Neuron (in vitro differentiated cells): ENCODE measurements around the gene DMXL1.
"Not testable (repeated sequence)": the region's sequence is repeated elsewhere in the genome, so short reads cannot be mapped to it uniquely, and the experiment has no call there.

ENCODE experiments used
- H2AFZ ChIP-seq: one replicate; pipeline ENCODE4 v1.6.1; 2013; ENCODE audit warnings: low read depth, mild to moderate bottlenecking, inconsistent platforms, low read length, moderate library complexity
- H3K27me3 ChIP-seq: one replicate; pipeline ENCODE4 v1.6.1; 2013; ENCODE audit warnings: low read length; ENCODE audit not compliant: insufficient read depth
- H3K36me3 ChIP-seq: one replicate; pipeline ENCODE4 v1.6.1; 2013; ENCODE audit warnings: low read length; ENCODE audit not compliant: insufficient read depth
- H3K4me1 ChIP-seq: one replicate; pipeline ENCODE4 v1.6.1; 2013; ENCODE audit warnings: low read length; ENCODE audit not compliant: insufficient read depth
- H3K4me3 ChIP-seq: 2 replicates; pipeline ENCODE4 v1.5.1; 2013; ENCODE audit warnings: mild to moderate bottlenecking, low read length, moderate library complexity
- H3K9me3 ChIP-seq: one replicate; pipeline ENCODE4 v1.6.1; 2013; ENCODE audit warnings: low read length

Gene DMXL1

GRCh38 chr5:119168401-119168800 lies 97.5 kb downstream of the DMXL1 start:
- Histone ChIP-seq H3K9me3 (no peaks in the 10 kb centered on the region), H3K36me3 (peaks cover 17% of the 10 kb centered on the region), H3K4me3 (no peak overlapping the region), H3K4me1 (peaks cover 1% of the 10 kb centered on the region), H3K27me3 (no peaks in the 10 kb centered on the region), H2AFZ (no peak overlapping the region)

DNA sequence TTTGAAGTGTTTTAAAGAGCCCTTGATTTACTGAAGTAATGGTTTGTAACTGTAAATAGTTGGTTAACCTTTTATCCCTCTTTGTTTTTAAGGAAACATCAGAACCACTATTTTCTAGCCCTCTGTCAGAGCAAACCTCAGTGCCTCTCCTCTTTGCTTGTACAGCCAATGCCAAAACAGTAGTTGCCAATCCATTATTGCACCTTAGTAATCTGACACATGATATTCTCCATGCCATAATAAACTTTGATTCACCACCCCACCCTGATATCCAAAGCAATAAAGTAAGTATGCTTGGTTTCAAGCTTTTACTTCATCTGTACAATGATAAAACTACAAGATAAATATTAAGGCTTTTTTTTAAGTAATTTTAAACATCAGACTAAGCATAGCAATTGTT lies 100.8 kb downstream of the DMXL1 start:
- no peaks in the 10 kb centered on the region for H3K27me3 ChIP-seq
- H3K4me1 ChIP-seq, result no peaks in the 10 kb centered on the region
- no peak overlapping the region for H2AFZ ChIP-seq
- no peak overlapping the region for H3K4me3 ChIP-seq
- peaks cover 14% of the 10 kb centered on the region for H3K36me3 ChIP-seq
- no peaks in the 10 kb centered on the region for H3K9me3 ChIP-seq

DNA sequence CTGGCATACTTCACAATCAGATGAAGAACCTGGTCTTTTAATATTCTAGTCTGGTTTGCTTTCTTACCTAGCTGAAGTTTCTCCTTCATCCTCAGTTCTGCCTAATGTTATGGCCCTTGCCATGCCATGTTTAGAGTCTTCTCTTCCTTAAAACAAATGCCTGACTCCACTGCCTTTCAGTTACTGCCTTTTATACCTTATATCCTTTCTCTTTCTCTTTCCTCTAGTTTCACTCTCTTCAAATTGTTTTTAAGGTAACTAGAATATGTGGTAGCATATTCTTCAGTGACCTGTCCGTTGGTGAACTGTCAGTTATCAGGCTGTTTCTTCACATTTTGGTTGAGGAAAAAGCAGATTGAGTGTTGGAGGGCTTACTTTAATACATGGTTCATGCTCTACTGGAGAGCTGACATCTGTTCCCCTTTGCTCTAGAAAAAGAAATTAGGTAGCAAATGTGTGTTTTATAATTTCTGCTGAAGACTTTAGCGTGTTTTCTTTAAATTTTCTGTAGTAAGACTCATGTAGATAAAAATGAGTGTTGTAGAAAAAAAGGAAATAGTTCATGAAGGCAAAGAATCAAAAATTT lies 103.8 kb downstream of the DMXL1 start:
- no peak overlapping the region for H2AFZ ChIP-seq
- H3K27me3 ChIP-seq, result no peaks in the 10 kb centered on the region
- no peaks in the 10 kb centered on the region for H3K4me1 ChIP-seq
- peaks cover 20% of the 10 kb centered on the region for H3K36me3 ChIP-seq
- H3K9me3 ChIP-seq, result no peaks in the 10 kb centered on the region
- H3K4me3 ChIP-seq, result no peak overlapping the region

DNA sequence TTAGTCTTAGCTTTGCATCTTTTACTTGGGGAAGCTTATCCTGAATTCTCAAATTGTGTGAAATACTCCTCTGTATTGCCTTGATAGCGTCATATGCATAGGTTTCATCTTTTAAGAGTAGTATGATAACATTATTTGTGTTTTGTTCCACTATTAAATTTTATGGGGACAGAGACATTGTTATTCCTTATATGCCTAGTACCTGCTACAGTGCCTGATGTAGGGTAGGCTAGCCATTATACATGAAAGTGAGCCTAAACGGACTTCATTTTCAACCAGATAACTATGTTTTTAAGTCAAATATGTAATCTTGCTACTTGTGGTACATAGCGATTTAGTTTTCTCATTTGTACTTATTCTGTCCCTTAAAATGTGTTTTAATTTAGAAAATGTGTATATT lies 105.9 kb downstream of the DMXL1 start:
- H3K4me3 ChIP-seq, result no peak overlapping the region
- peaks cover 12% of the 10 kb centered on the region for H3K36me3 ChIP-seq
- H3K9me3 ChIP-seq, result no peaks in the 10 kb centered on the region
- H3K4me1 ChIP-seq, result no peaks in the 10 kb centered on the region
- H2AFZ ChIP-seq, result no peak overlapping the region
- no peaks in the 10 kb centered on the region for H3K27me3 ChIP-seq

DNA sequence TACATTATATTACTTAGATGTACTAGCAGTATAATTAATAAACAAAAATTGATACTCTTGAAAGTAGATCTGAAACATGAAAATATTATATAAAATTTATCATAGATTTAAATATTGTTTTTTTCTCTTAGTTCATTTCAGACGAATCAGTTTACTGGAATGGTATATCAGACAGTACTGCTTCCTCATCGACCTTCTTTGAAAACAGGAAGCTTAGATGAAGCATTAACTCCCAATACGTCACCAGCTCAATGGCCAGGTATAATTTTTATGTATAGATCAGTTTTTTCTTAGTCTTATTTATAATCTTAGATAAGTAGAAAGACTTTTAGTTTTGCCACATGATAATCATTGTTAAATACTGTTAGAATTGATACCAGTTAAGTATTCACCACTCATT lies 106.3 kb downstream of the DMXL1 start:
- H3K27me3 ChIP-seq, result no peaks in the 10 kb centered on the region
- peaks cover 9% of the 10 kb centered on the region for H3K36me3 ChIP-seq
- no peaks in the 10 kb centered on the region for H3K4me1 ChIP-seq
- H3K9me3 ChIP-seq, result no peaks in the 10 kb centered on the region
- no peak overlapping the region for H2AFZ ChIP-seq
- H3K4me3 ChIP-seq, result no peak overlapping the region

DNA sequence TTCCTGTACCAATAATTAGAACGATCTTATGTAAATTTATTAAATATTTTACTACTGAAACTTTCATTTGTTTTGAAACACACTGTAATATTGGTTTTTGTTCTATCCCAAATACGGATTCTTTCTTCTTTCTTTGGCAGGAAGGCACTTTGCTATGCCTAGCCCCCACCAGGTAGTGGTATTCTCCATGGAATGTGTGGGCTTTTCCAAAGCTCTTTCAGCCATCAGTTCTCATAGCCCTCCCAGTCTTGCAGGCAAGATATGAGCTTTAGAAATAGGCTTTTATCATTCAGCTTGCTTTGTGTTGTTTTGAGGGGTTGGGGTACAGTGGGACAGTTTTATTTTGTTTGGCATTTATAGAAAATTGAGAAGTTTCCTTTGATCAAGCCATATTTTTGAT lies 107.5 kb downstream of the DMXL1 start:
- Histone ChIP-seq H3K27me3 (no peaks in the 10 kb centered on the region), H3K9me3 (no peaks in the 10 kb centered on the region), H3K4me1 (no peaks in the 10 kb centered on the region), H2AFZ (no peak overlapping the region), H3K4me3 (no peak overlapping the region), H3K36me3 (peaks cover 9% of the 10 kb centered on the region)

DNA sequence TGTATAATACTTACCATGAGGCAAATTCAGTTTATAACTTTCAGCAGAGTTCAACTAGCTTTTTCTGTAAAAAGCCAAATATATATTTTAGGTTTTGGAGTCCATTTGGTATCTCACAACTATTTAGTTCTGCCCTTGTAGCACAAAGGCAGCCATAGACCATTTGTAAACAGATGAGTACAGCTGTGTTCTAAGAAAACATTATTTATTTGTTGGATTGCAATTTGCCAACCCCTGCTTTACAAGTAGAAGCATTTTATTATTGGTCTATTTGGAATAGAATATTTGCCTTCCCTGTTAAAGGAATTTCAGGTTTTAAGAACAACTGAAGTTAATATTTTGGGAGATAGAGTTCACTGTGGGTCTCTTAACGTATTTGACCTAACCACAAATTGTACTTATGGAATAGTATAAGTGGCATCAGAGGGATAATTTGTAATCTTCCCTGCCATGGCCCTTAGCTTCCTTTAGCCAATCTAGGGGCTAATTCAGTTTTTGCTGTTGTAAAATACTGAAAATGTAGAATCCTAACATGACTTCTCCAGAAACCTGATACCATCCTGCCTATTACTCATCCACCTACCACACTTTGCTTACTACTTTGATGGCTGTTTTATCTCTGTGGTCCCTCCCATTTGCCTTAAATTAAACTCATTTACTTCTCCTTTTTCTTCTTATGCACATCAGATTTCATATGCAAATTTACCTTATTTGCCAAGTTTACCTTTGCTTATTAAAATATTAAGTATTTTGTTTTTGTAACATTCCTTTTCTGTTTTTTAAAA lies 109.2 kb downstream of the DMXL1 start:
- no peaks in the 10 kb centered on the region for H3K9me3 ChIP-seq
- no peak overlapping the region for H3K4me3 ChIP-seq
- H3K27me3 ChIP-seq, result no peaks in the 10 kb centered on the region
- no peak overlapping the region for H2AFZ ChIP-seq
- peaks cover 9% of the 10 kb centered on the region for H3K36me3 ChIP-seq
- no peaks in the 10 kb centered on the region for H3K4me1 ChIP-seq

DNA sequence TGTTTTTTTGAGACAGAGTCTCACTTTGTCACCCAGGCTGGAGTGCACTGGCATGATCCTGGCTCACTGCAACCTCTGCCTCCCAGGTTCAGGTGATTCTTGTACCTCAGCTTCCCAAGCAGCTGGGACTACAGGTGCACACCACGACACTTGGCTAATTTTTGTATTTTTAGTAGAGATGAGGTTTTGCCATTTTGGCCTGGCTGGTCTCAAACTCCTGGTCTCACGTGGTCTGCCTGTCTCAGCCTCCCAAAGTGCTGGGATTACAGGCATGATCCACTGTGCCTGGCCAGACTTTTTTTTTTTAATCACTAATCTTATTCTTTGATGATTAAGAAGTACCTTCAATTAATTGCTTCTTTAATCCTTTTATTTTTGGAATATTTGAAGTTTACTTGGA lies 114.6 kb downstream of the DMXL1 start:
- not testable (repeated sequence) for H3K4me3 ChIP-seq, H3K9me3 ChIP-seq, H3K4me1 ChIP-seq, H3K36me3 ChIP-seq, H2AFZ ChIP-seq, H3K27me3 ChIP-seq

DNA sequence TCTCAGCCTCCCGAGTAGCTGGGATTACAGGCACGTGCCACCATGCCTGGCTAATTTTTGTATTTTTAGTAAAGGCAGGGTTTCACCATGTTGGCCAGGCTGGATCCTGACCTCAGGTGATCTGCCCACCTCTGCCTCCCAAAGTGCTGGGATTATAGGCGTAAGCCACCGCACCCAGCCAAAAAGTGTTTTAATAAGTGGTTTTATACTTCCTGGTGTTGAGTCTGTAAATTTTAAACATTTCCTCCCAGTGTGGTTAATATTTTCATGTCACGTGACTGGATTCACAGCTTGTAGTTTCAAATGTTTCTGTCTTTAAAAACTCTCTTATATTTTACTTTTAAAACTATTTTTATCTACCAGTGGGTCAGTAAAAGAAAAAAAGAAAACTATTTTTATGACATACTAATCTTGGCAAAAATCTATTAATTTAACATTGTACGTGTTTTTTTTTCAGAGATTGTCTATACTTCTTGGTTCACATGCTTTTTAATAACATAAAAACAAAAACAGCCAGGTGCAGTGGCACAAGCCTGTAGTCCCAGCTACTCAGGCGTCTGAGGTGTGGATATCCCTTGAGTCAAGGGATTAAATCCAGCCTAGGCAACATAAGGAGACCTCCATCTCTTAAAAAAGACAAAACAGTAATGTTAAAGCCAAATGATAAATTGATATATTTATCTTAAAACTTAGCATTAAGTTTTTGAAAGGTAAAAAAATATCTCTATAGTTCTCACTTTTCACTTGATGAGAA lies 117.1 kb downstream of the DMXL1 start:
- Histone ChIP-seq H3K4me3 (no peak overlapping the region), H3K4me1 (no peaks in the 10 kb centered on the region), H3K9me3 (no peaks in the 10 kb centered on the region), H3K36me3 (peaks cover 7% of the 10 kb centered on the region), H3K27me3 (no peaks in the 10 kb centered on the region), H2AFZ (no peak overlapping the region)

GRCh38 chr5:119190470-119191095 lies 119.7 kb downstream of the DMXL1 start:
- Histone ChIP-seq H3K27me3 (no peaks in the 10 kb centered on the region), H3K4me3 (no peak overlapping the region), H3K36me3 (peaks cover 8% of the 10 kb centered on the region), H3K9me3 (no peaks in the 10 kb centered on the region), H3K4me1 (no peaks in the 10 kb centered on the region), H2AFZ (no peak overlapping the region)

GRCh38 chr5:119191944-119192343 lies 121.1 kb downstream of the DMXL1 start:
- no peak overlapping the region for H2AFZ ChIP-seq
- no peaks in the 10 kb centered on the region for H3K27me3 ChIP-seq
- no peak overlapping the region for H3K4me3 ChIP-seq
- H3K36me3 ChIP-seq, result peaks cover 10% of the 10 kb centered on the region
- no peaks in the 10 kb centered on the region for H3K9me3 ChIP-seq
- no peaks in the 10 kb centered on the region for H3K4me1 ChIP-seq

GRCh38 chr5:119200795-119201194 lies 129.9 kb downstream of the DMXL1 start:
- Histone ChIP-seq H2AFZ (no peak overlapping the region), H3K27me3 (no peaks in the 10 kb centered on the region), H3K4me1 (no peaks in the 10 kb centered on the region), H3K9me3 (peaks cover 7% of the 10 kb centered on the region), H3K36me3 (peaks cover 39% of the 10 kb centered on the region), H3K4me3 (no peak overlapping the region)

- H3K4me1 ChIP-seq, result no peaks in the 10 kb centered on the region
- H2AFZ ChIP-seq, result no peak overlapping the region
Measured at GRCh38 chr5:119207105-119207504, 136.2 kb downstream of the DMXL1 start.

More at GRCh38 chr5:119207105-119207504, 136.2 kb downstream of the DMXL1 start:
- no peaks in the 10 kb centered on the region for H3K9me3 ChIP-seq
- H3K36me3 ChIP-seq, result peaks cover 14% of the 10 kb centered on the region
- no peaks in the 10 kb centered on the region for H3K27me3 ChIP-seq
- H3K4me3 ChIP-seq, result no peak overlapping the region
